Loucy (cell line): ENCODE measurements around the gene FGF14.
"Not testable (repeated sequence)": the region's sequence is repeated elsewhere in the genome, so short reads cannot be mapped to it uniquely, and the experiment has no call there.

Source experiments
- CTCF ChIP-seq: fragments of 200-600 bp; sonication (generic); conservative IDR thresholded peaks from 2 replicates; pipeline ENCODE4 v1.5.1; 2014; ENCODE audit warnings: mild to moderate bottlenecking, antibody characterized with exemption, low read length
- EZH2phosphoT487 ChIP-seq: fragments of 200-600 bp; IDR thresholded peaks from 2 replicates; pipeline ENCODE4 v1.6.1; 2018; ENCODE audit warnings: antibody characterized with exemption, mild to moderate bottlenecking, moderate library complexity, borderline replicate concordance

GRCh38 chr13:101837778-101838177 lies 564.1 kb downstream of the FGF14 start:
- not testable (repeated sequence) for TF ChIP-seq CTCF, EZH2phosphoT487
